ENCODE measurements around the gene JAM3. TPM values are rescaled to one million over a fixed set of nuclear protein-coding genes. Genes with fewer than 3 reads are reported as not detected.
A peak's percentile ranks its signal among the peaks of the same experiment; 100 is the strongest.

Gene JAM3
- total RNA-seq, 1 donor from 2014 or later, result 68.1 TPM

- Histone ChIP-seq H3F3A (ENCODE audit: low read depth) (peaks cover 4% of the 10 kb centered on the region), H3K36me3 (no peaks in the 10 kb centered on the region), H3K4me1 (no peaks in the 10 kb centered on the region), H4K20me1 (ENCODE audit: low read depth) (no peaks in the 10 kb centered on the region), H3K79me2 (ENCODE audit: low read depth) (no peaks in the 10 kb centered on the region), H3K9me3 (ENCODE audit: low read depth) (no peaks in the 10 kb centered on the region), H2AFZ (replicated peaks) (no peak overlapping the region), H3K9ac (no peak overlapping the region), H3K4me3 (no peak overlapping the region), H3K4me2 (no peak overlapping the region), H3K27me3 (no peaks in the 10 kb centered on the region), H3K27ac (no peak overlapping the region)
- peaks cover 4% of the 10 kb centered on the region for H3K27me3 Mint-ChIP-seq (ENCODE audit: insufficient read depth, low read depth)
- no peaks in the 10 kb centered on the region for H3K9me3 Mint-ChIP-seq
- peaks cover 65% of the 10 kb centered on the region for H3K36me3 Mint-ChIP-seq
- no peaks in the 10 kb centered on the region for H3K4me1 Mint-ChIP-seq
- TF ChIP-seq, protein P1, sequence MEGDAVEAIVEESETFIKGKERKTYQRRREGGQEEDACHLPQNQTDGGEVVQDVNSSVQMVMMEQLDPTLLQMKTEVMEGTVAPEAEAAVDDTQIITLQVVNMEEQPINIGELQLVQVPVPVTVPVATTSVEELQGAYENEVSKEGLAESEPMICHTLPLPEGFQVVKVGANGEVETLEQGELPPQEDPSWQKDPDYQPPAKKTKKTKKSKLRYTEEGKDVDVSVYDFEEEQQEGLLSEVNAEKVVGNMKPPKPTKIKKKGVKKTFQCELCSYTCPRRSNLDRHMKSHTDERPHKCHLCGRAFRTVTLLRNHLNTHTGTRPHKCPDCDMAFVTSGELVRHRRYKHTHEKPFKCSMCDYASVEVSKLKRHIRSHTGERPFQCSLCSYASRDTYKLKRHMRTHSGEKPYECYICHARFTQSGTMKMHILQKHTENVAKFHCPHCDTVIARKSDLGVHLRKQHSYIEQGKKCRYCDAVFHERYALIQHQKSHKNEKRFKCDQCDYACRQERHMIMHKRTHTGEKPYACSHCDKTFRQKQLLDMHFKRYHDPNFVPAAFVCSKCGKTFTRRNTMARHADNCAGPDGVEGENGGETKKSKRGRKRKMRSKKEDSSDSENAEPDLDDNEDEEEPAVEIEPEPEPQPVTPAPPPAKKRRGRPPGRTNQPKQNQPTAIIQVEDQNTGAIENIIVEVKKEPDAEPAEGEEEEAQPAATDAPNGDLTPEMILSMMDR (IDR thresholded peaks at IDR 0.05), result no peak
- TF ChIP-seq EZH2phosphoT487 (IDR thresholded peaks at IDR 0.05) (no peak), EZH2 (IDR thresholded peaks at IDR 0.05) (no peak)
- no peak overlapping the region for H3K4me3 Mint-ChIP-seq
- DNase-seq (ENCODE audit: low spot score), result no peak
- no peak overlapping the region for H3K27ac Mint-ChIP-seq
These were observed 84.5 kb downstream of the JAM3 start for GRCh38 chr11:134153147-134153905.

- H3K9ac ChIP-seq, result no peak overlapping the region
- peaks cover 69% of the 10 kb centered on the region for H3K36me3 Mint-ChIP-seq
- no peak overlapping the region for H2AFZ ChIP-seq (replicated peaks)
- H3K4me1 ChIP-seq, result no peaks in the 10 kb centered on the region
- H3K4me2 ChIP-seq, result no peak overlapping the region
- H3K4me3 Mint-ChIP-seq, result no peak overlapping the region
- no peaks in the 10 kb centered on the region for H3K9me3 ChIP-seq (ENCODE audit: low read depth)
- no peaks in the 10 kb centered on the region for H4K20me1 ChIP-seq (ENCODE audit: low read depth)
- peaks cover 4% of the 10 kb centered on the region for H3K27me3 Mint-ChIP-seq (ENCODE audit: insufficient read depth, low read depth)
- no peaks in the 10 kb centered on the region for H3K79me2 ChIP-seq (ENCODE audit: low read depth)
- no peak overlapping the region for H3K4me3 ChIP-seq
- no peaks in the 10 kb centered on the region for H3K4me1 Mint-ChIP-seq
- H3K27ac ChIP-seq, result no peak overlapping the region
- H3F3A ChIP-seq (ENCODE audit: low read depth), result no peaks in the 10 kb centered on the region
- no peak for DNase-seq (ENCODE audit: low spot score)
- H3K9me3 Mint-ChIP-seq, result no peaks in the 10 kb centered on the region
- H3K27me3 ChIP-seq, result no peaks in the 10 kb centered on the region
- H3K36me3 ChIP-seq, result no peaks in the 10 kb centered on the region
- TF ChIP-seq, protein P1 (IDR thresholded peaks at IDR 0.05), result no peak
- TF ChIP-seq EZH2phosphoT487 (IDR thresholded peaks at IDR 0.05) (no peak), EZH2 (IDR thresholded peaks at IDR 0.05) (no peak)
- no peak overlapping the region for H3K27ac Mint-ChIP-seq
These were observed 85.6 kb downstream of the JAM3 start for GRCh38 chr11:134154441-134154840.

DNA sequence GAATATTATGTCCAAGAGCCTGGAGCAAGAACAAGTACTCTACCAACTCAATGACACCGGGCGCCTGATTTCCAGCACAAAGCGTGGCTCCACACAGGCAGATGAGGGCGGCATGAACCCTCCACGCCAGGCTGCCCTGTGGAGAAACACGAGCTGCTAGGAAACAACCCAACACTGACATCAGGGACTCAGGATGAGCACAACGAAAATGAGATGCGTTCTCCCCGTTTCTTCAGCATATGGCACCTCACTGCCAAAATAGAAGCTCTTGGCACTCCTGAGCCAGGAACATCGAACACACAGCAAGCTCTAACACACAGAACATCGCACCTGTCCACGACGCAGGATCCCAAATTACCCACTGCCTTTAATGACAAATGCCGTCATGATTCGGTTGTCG, 86.6 kb downstream of the JAM3 start:
- Histone ChIP-seq H3K4me1 (no peaks in the 10 kb centered on the region), H3K27ac (no peak overlapping the region), H3K79me2 (ENCODE audit: low read depth) (no peaks in the 10 kb centered on the region), H3K4me3 (no peak overlapping the region), H3K9ac (no peak overlapping the region), H3K36me3 (peaks cover 5% of the 10 kb centered on the region), H3K27me3 (no peaks in the 10 kb centered on the region), H2AFZ (replicated peaks) (no peak overlapping the region), H3F3A (ENCODE audit: low read depth) (no peaks in the 10 kb centered on the region), H4K20me1 (ENCODE audit: low read depth) (no peaks in the 10 kb centered on the region), H3K9me3 (ENCODE audit: low read depth) (no peaks in the 10 kb centered on the region), H3K4me2 (no peak overlapping the region)
- TF ChIP-seq, protein P1 (IDR thresholded peaks at IDR 0.05), result no peak
- TF ChIP-seq EZH2phosphoT487 (IDR thresholded peaks at IDR 0.05), result no peak
- Mint-ChIP-seq H3K4me3 (no peak overlapping the region), H3K27ac (peak overlapping the region; percentile 18), H3K36me3 (peaks cover 78% of the 10 kb centered on the region), H3K9me3 (peaks cover 7% of the 10 kb centered on the region), H3K4me1 (no peaks in the 10 kb centered on the region), H3K27me3 (ENCODE audit: insufficient read depth, low read depth) (peaks cover 4% of the 10 kb centered on the region)
- DNase-seq (ENCODE audit: low spot score), result no peak
